Epidermal melanocyte (primary cell): ENCODE data around the gene CD300C.
"Not testable (repeated sequence)": the region's sequence is repeated elsewhere in the genome, so short reads cannot be mapped to it uniquely, and the experiment has no call there.

ENCODE experiments used
- DNase-seq: peaks from one replicate; pipeline ENCODE4 v3.0.0; 2011; ENCODE audit warnings: low spot score; ENCODE audit not compliant: insufficient read length

CD300C gene

GRCh38 chr17:74532115-74532514, 13.8 kb downstream of the CD300C start:
- no peak for DNase-seq

GRCh38 chr17:74531231-74531761, 14.6 kb downstream of the CD300C start, which contains the start of gene CD300LB:
Gene CD300LB (minus strand): TSS chr17:74531475. CDS start chr17:74531350, 125 bp downstream.
- no peak for DNase-seq

- DNase-seq, result no peak
Measured at GRCh38 chr17:74530831-74531150, 15.1 kb downstream of the CD300C start.

GRCh38 chr17:74529243-74529642, 16.7 kb downstream of the CD300C start:
- DNase-seq, result no peak

DNA sequence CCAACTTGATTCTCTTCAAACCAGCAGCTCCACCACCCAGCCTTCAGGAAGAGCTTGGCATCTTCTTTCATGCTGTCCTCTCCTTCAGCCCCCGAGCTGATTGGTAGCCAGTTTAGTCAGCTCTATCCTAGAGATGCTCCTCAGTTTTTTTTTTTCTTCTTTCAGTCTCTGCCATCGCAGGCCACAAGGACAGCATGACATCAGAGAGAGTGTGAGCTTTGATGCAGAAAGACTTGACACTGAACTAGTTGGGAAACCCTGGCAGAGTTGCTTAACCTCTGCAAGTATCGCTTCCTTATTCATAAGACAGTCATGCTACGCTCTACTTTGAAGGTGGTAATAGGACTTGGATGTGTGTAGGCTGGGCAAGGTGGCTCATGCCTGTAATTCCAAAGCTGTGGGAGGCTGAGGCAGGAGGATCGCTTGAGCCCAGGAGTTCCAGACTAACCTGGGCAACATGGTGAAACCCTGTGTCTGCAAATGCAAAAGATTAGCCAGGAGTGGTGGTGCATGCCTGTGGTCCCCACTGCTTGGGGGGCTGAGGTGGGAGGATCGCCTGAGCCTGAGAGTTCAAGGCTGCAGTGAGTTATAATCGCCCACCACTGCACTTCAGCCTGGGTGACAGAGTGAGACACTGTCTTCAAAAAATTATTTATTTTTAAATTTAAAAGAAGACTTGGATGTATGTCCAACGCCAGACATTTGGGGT, 17.3 kb downstream of the CD300C start:
- DNase-seq, result no peak

DNA sequence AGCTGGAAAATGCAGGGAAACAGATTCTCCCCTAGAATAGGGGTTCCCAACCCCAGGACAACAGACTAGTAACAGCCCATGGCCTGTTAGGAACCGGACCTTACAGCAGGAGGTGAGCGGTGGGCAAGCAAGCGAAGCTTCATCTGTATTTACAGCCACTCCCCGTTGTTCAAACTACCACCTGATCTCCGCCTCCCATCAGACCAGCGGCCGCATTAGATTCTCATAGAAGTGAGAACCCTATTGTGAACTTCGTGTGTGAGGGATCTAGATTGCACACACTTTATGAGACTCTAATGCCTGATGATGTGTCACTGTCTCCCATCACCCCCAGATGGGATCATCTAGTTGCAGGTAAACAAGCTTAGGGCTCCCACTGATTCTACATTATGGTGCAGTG, 18.2 kb downstream of the CD300C start:
- DNase-seq, result no peak

DNA sequence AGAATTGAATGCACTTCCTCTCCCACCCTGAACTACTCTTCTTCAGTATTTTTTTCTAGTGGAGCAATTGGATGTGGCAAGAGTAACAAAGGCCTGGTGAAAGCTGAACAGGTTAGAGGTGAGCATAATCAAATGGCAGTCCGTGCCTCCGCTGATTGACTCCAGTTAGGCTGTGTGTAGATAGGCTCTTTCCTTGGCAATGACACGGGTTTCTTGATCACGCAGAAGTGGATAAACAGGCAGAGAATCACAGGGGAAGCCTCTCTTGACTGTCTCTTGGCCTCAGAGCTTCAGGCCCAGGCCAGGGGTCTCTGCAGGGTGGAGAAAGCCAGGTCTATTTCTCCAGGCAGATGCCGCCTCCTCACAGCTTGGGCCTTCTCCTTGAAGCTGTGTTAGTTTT, 18.8 kb downstream of the CD300C start:
- DNase-seq, result no peak

GRCh38 chr17:74526681-74527080, 19.2 kb downstream of the CD300C start:
- no peak for DNase-seq

DNA sequence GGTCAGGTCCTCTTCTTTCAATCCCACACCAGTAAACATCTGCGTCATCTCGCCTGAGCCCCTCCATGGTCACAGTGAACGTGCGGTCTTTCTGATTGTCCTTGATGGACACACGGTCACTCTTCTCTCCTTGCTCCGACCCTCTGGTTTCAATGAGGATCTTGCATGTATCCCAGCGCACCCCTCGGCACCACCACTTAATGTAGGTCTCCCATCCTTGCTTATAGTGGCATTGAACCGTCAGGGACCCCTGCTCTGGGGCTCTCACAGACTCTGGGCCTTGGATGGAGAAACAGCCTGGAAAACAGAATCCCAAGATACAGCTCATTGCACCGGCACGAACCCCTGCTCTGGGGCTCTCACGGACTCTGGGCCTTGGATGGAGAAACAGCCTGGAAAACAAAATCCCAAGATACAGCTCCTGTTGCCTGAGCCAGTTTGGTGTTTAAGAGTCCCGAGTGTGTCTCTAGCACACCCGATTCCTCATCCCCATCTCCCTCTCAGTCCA, 20.1 kb downstream of the CD300C start:
- no peak for DNase-seq

DNA sequence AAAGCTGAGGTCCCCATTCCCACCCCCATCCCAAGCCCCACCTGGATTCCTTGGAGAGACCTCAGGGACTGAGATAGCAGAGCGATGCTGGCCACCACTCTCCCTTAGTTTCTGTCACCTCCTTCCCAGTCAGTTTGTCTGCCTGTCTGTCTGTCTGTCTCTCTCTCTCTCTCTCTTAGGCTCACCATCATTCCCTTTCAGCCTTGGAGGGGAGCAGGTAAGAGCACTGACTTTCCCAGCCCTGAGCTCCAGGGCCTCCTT, 20.5 kb downstream of the CD300C start:
- no peak for DNase-seq

GRCh38 chr17:74524653-74525464, 21.1 kb downstream of the CD300C start:
- DNase-seq, result no peak

DNA sequence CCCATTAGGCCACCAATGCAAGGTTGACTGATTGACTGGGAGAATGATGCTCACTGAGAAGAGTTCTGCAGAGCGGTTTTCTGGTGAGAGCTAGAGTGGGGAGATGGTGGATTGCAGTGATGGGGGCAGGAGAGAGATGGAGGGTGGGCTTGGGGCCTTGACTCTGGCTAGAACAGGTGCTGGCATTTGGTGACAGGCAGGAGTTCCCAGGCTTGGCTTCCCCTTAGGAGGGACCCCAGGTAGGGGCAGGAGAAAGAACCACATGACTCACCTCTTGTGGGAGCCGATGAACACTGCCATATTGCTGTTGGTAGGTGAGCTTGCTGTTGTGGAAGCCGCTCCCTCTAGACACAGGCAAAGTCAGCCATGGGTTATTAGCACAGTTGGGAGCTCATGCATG, 22.6 kb downstream of the CD300C start:
- DNase-seq, result no peak

GRCh38 chr17:74522381-74523105, 23.4 kb downstream of the CD300C start:
- DNase-seq, result no peak

GRCh38 chr17:74521701-74522201, 24.2 kb downstream of the CD300C start:
- DNase-seq, result no peak

DNA sequence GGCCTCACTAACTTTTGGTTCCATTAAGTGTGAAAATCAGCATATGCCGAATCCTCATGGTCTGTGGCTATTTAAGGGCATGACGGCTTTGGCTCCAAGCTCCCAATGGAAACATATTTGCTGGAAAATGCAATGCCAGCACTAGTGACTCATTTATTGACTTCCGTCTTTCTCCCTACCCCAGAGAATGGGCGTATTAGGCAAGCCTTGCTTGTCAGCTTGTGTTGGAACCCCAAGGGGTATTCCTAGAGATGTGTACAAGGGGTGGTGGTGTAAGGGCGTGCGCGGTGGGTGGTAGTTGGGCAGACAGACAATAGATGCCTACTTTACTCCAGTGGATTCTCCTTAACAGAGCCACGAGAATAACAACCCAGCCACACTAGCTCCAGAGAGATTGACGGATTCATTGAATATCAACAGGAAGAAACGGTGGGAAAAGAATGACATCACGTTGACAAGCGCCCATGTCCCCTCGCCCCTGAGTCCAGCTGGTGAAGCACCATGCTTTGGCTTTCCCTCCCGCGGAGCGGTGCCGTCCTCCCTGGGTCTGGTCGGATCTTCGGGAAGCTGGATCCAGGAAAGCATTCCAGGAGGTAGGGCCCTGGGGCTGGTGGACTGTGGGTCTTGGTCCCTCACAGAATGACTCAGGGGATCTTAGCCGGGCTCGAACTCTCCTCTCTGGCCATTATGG, 25.0 kb downstream of the CD300C start:
- no peak for DNase-seq

GRCh38 chr17:74520016-74520434, 25.9 kb downstream of the CD300C start:
- DNase-seq, result no peak

DNA sequence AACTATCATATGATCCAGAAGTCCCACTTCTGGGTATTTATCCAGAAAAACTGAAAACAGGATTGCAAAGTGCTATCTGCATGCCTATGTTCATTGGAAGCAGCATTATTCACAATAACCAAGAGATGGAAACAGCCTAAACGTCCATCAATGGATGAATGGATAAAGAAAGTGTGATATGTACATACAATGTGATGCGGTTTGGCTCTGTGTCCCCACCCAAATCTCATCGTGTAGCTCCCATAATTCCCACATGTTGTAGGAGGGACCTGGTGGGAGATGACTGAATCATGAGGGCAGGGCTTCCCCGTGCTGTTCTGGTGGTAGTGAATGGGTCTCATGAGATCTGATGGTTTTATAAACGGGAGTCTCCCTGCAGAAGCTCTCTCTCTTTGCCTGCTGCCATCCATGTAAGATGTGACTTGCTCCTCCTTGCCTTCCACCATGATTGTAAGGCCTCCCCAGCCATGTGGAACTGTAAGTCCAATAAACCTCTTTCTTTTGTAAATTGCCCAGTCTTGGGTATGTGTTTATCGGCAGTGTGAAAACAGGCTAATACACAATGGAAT, 27.4 kb downstream of the CD300C start:
- not testable (repeated sequence) for DNase-seq

GRCh38 chr17:74516561-74517328, 29.2 kb downstream of the CD300C start:
- DNase-seq, result no peak

GRCh38 chr17:74515941-74516340, 30.0 kb downstream of the CD300C start:
- DNase-seq, result no peak
